ENCODE results near the gene IGF2R.

Gene IGF2R

GRCh38 chr6:160077526-160077925, 108.6 kb downstream of the IGF2R start:
- no peak overlapping the region for H3K4me3 ChIP-seq (ENCODE audit: low read depth, low read length)
- DNase-seq (ENCODE audit: low read depth) = no peak
- no peak for TF ChIP-seq CTCF (conservative IDR thresholded peaks at IDR 0.05; ENCODE audit: low read depth, low read length)

GRCh38 chr6:160078883-160079685, 110.2 kb downstream of the IGF2R start:
- H3K4me3 ChIP-seq (ENCODE audit: low read depth, low read length) = no peak overlapping the region
- no peak for TF ChIP-seq CTCF (conservative IDR thresholded peaks at IDR 0.05; ENCODE audit: low read depth, low read length)
- no peak for DNase-seq (ENCODE audit: low read depth)

- H3K4me3 ChIP-seq (ENCODE audit: low read depth, low read length) = no peak overlapping the region
- DNase-seq (ENCODE audit: low read depth) = no peak
These were observed 110.8 kb downstream of the IGF2R start for GRCh38 chr6:160079686-160080043.

GRCh38 chr6:160080097-160080496, 111.2 kb downstream of the IGF2R start:
- no peak for DNase-seq (ENCODE audit: low read depth)
- H3K4me3 ChIP-seq (ENCODE audit: low read depth, low read length) = no peak overlapping the region
- no peak for TF ChIP-seq CTCF (conservative IDR thresholded peaks at IDR 0.05; ENCODE audit: low read depth, low read length)

More at GRCh38 chr6:160079686-160080043, 110.8 kb downstream of the IGF2R start:
- TF ChIP-seq CTCF (conservative IDR thresholded peaks at IDR 0.05; ENCODE audit: low read depth, low read length) = no peak

GRCh38 chr6:160081398-160081797, 112.5 kb downstream of the IGF2R start:
- DNase-seq (ENCODE audit: low read depth) = no peak
- H3K4me3 ChIP-seq (ENCODE audit: low read depth, low read length) = no peak overlapping the region
- no peak for TF ChIP-seq CTCF (conservative IDR thresholded peaks at IDR 0.05; ENCODE audit: low read depth, low read length)

GRCh38 chr6:160082627-160083026, 113.7 kb downstream of the IGF2R start:
- no peak for TF ChIP-seq CTCF (conservative IDR thresholded peaks at IDR 0.05; ENCODE audit: low read depth, low read length)
- H3K4me3 ChIP-seq (ENCODE audit: low read depth, low read length) = no peak overlapping the region
- no peak for DNase-seq (ENCODE audit: low read depth)

- no peak for DNase-seq (ENCODE audit: low read depth)
- no peak for TF ChIP-seq CTCF (conservative IDR thresholded peaks at IDR 0.05; ENCODE audit: low read depth, low read length)
- H3K4me3 ChIP-seq (ENCODE audit: low read depth, low read length) = no peak overlapping the region
These were observed 115.4 kb downstream of the IGF2R start for GRCh38 chr6:160084198-160084776.

Measured in choroid plexus epithelial cell (primary cell).